A673 (cell line): ENCODE results near the gene TXNRD3. TPM values are rescaled to one million over a fixed set of nuclear protein-coding genes. Genes with fewer than 3 reads are reported as not detected.

Experiments
- BruUV-seq: library from RNA; stranded (reverse); fragments of 400-500 nt; replicated peaks from 2 replicates; lab custom pipeline; 2021; lab: Mats Ljungman, UMichigan
- CTCF ChIA-PET: fragments of 300-600 bp; sonication (Branson Sonifier 250); formaldehyde crosslinking; loops from one replicate; lab custom pipeline; 2022; ENCODE audit warnings: antibody characterized with exemption; lab: Charles Lee
- POLR2A ChIA-PET: fragments of 300-600 bp; sonication (Branson Sonifier 250); formaldehyde crosslinking; loops from one replicate; lab custom pipeline; 2022; ENCODE audit warnings: antibody characterized with exemption; ENCODE audit not compliant: low non-redundant PET; lab: Charles Lee
- DNase-seq: peaks from one replicate; pipeline ENCODE4 v3.0.0-alpha.2; 2015; ENCODE audit warnings: low spot score
- H3K27ac ChIP-seq: fragments of 200-600 bp; sonication (generic); 2 replicates; pipeline ENCODE4 v1.5.1; 2016; ENCODE audit warnings: mixed run types, low read depth, mild to moderate bottlenecking, mixed read lengths, antibody characterized with exemption, low read length; ENCODE audit not compliant: poor library complexity, severe bottlenecking
- H3K27me3 ChIP-seq: fragments of 200-600 bp; sonication (generic); replicated peaks from 2 replicates; pipeline ENCODE4 v1.6.1; 2017; ENCODE audit warnings: mixed run types, low read depth, mild to moderate bottlenecking, mixed read lengths, antibody characterized with exemption, low read length; ENCODE audit not compliant: insufficient read depth, poor library complexity
- H3K36me3 ChIP-seq: fragments of 200-600 bp; sonication (generic); 2 replicates; pipeline ENCODE4 v1.6.1; 2016; ENCODE audit warnings: mixed run types, mild to moderate bottlenecking, mixed read lengths, antibody characterized with exemption, low read length; ENCODE audit not compliant: insufficient read depth, poor library complexity, severe bottlenecking
- H3K4me1 ChIP-seq: fragments of 200-600 bp; sonication (generic); 2 replicates; pipeline ENCODE4 v1.6.1; 2017; ENCODE audit warnings: mixed run types, mild to moderate bottlenecking, mixed read lengths, antibody characterized with exemption, low read length; ENCODE audit not compliant: insufficient read depth, poor library complexity, severe bottlenecking
- H3K4me3 ChIP-seq: fragments of 200-600 bp; sonication (generic); 2 replicates; pipeline ENCODE4 v1.5.1; 2016; ENCODE audit warnings: low read depth, mixed run types, mild to moderate bottlenecking, mixed read lengths, low read length; ENCODE audit not compliant: poor library complexity, severe bottlenecking
- H3K9me3 ChIP-seq: fragments of 200-600 bp; sonication (generic); 2 replicates; pipeline ENCODE4 v1.6.1; 2016; ENCODE audit warnings: mixed run types, low read depth, mild to moderate bottlenecking, mixed read lengths, antibody characterized with exemption, low read length; ENCODE audit not compliant: poor library complexity, severe bottlenecking
- EZH2 ChIP-seq: fragments of 200-600 bp; sonication (generic); IDR thresholded peaks from 2 replicates; pipeline ENCODE4 v1.6.1; 2017; ENCODE audit warnings: borderline replicate concordance, low read depth, mild to moderate bottlenecking, mixed read lengths, antibody characterized with exemption, low read length; ENCODE audit not compliant: poor library complexity, severe bottlenecking
- intact Hi-C: fragments of 100-400 bp; cut with micrococcal nuclease; formaldehyde crosslinking; loops from one replicate; pipeline ENCODE4 v1.10.0; 2022; ENCODE audit not compliant: unreplicated experiment
- total RNA-seq: library from RNA; stranded (reverse); gene quantifications from 2 replicates; pipeline ENCODE4 v1.2.3, GENCODE V29; 2021
- TF ChIP-seq, protein P1 (sequence below): fragments of 300-800, 200-600 bp; sonication (generic); conservative IDR thresholded peaks from 2 replicates; pipeline ENCODE4 v1.5.1; 2017; ENCODE audit warnings: low read depth, mild to moderate bottlenecking, antibody characterized with exemption, low read length, moderate library complexity, mixed read lengths

The TXNRD3 gene
- total RNA-seq, 1 experiment from 2014 or later, result 4.1 TPM

GRCh38 chr3:126618760-126619159 is 36.2 kb downstream of the TXNRD3 start:
- CTCF ChIA-PET, result no interaction called here

GRCh38 chr3:126618021-126618420 is 36.9 kb downstream of the TXNRD3 start:
- intact Hi-C loops, result no loop called here
- TF ChIP-seq EZH2, result no peak
- TF ChIP-seq, protein P1, sequence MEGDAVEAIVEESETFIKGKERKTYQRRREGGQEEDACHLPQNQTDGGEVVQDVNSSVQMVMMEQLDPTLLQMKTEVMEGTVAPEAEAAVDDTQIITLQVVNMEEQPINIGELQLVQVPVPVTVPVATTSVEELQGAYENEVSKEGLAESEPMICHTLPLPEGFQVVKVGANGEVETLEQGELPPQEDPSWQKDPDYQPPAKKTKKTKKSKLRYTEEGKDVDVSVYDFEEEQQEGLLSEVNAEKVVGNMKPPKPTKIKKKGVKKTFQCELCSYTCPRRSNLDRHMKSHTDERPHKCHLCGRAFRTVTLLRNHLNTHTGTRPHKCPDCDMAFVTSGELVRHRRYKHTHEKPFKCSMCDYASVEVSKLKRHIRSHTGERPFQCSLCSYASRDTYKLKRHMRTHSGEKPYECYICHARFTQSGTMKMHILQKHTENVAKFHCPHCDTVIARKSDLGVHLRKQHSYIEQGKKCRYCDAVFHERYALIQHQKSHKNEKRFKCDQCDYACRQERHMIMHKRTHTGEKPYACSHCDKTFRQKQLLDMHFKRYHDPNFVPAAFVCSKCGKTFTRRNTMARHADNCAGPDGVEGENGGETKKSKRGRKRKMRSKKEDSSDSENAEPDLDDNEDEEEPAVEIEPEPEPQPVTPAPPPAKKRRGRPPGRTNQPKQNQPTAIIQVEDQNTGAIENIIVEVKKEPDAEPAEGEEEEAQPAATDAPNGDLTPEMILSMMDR, result no peak
- Histone ChIP-seq H3K9me3 (no peaks in the 10 kb centered on the region), H3K36me3 (no peaks in the 10 kb centered on the region), H3K27ac (no peak overlapping the region), H3K27me3 (no peaks in the 10 kb centered on the region), H3K4me3 (no peak overlapping the region), H3K4me1 (peaks cover 15% of the 10 kb centered on the region)
- DNase-seq, result no peak
- CTCF ChIA-PET, result no interaction called here
- no TSS peak for BruUV-seq
- POLR2A ChIA-PET, result no interaction called here

More at GRCh38 chr3:126618760-126619159, 36.2 kb downstream of the TXNRD3 start:
- Histone ChIP-seq H3K27ac (no peak overlapping the region), H3K27me3 (no peaks in the 10 kb centered on the region), H3K4me1 (peaks cover 15% of the 10 kb centered on the region), H3K9me3 (no peaks in the 10 kb centered on the region), H3K4me3 (no peak overlapping the region), H3K36me3 (no peaks in the 10 kb centered on the region)
- POLR2A ChIA-PET, result no interaction called here
- no peak for DNase-seq
- intact Hi-C loops, result no loop called here
- TF ChIP-seq, protein P1, result no peak
- no peak for TF ChIP-seq EZH2
- BruUV-seq, result no TSS peak

DNA sequence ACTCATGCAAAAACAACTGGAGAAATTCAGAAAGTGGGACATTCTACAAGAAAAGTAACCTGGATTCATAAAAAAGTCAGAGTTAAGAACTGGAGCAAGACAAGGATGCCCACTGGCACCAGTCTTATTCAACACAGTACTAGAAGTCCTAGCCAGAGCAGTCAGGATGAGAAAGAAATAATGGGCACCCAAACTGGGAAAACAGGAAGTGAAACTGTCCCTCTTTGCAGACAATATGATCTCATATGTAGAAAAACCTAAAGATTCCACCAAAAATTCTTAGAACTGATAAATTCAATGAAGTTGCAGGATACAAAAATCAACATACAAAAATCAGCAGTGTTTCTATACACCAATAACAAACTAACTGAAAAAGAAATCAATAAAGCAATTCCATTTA is 37.4 kb downstream of the TXNRD3 start:
- BruUV-seq, result no TSS peak
- Histone ChIP-seq H3K27me3 (no peaks in the 10 kb centered on the region), H3K36me3 (no peaks in the 10 kb centered on the region), H3K4me1 (peaks cover 13% of the 10 kb centered on the region), H3K27ac (no peak overlapping the region), H3K9me3 (no peaks in the 10 kb centered on the region), H3K4me3 (no peak overlapping the region)
- POLR2A ChIA-PET, result no interaction called here
- CTCF ChIA-PET, result no interaction called here
- intact Hi-C loops, result no loop called here
- no peak for TF ChIP-seq EZH2
- TF ChIP-seq, protein P1, result no peak
- no peak for DNase-seq
